Uterus (tissue), 2 donors: ENCODE results near the gene PKD1L1.

Source experiments
- CTCF ChIP-seq, 4 experiments: fragments of 200-600 bp in 2 of 4; fragments of 450-650 bp in 2 of 4; sonication (generic) in 2 of 4; IDR thresholded peaks; one replicate each; pipeline ENCODE4 v1.5.1; 2016 to 2019; ENCODE audit warnings: antibody characterized with exemption in 4 of 4, mild to moderate bottlenecking in 2 of 4, moderate library complexity in 1 of 4
- POLR2A ChIP-seq, 2 donors: fragments of 450-650 bp; IDR thresholded peaks; one replicate each; pipeline ENCODE4 v1.6.1; 2016; ENCODE audit warnings: antibody characterized with exemption in 2 of 2, mild to moderate bottlenecking in 1 of 2, moderate library complexity in 1 of 2

DNA sequence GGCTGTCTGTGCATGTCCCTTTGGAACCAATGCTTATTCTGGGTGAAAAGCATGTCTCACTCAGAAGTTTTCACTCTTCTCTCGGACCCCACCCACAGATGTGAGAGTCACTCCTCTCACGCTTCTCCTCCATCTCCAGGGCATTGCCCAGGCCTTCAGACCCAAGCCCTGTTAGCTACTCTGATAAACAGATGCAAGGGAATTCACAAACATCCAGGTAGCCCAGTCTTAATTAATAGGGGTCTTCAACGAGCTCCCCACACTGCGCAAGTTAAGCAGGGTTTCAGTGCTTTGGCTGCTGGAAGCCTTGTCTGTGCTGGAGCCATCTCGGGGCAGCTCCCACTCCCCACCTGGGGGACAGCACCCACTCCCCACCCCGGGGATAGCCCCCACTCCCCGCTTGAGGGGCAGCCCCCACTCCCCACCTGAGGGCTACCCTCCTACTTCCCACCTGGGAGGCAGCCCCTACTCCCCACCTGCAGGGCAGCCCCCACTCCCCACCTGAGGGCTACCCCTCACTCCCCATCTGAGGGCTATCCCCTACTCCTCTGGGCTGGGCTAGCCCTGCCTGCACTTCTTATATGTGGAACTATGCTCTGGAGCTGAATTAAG, 8.7 kb downstream of the PKD1L1 start:
- TF ChIP-seq CTCF (IDR thresholded peaks at IDR 0.05) (no peak), POLR2A (IDR thresholded peaks at IDR 0.05) (no peak)
